Endothelial cell of umbilical vein (primary cell): ENCODE results near the gene IL1R2.

Experiments
- CTCF ChIP-seq, 2 donors: IDR thresholded peaks; 1 replicate in 1 of 2; 2 replicates in 1 of 2; pipeline ENCODE4 v1.5.1; 2011; ENCODE audit warnings: low read length in 2 of 2, mild to moderate bottlenecking in 2 of 2, moderate library complexity in 2 of 2, control low read depth in 1 of 2, inconsistent platforms in 1 of 2, low read depth in 1 of 2; ENCODE audit not compliant: insufficient read depth in 1 of 2; ENCODE audit errors: extremely low read depth in 1 of 2
- EZH2 ChIP-seq: IDR thresholded peaks from 2 replicates; pipeline ENCODE4 v1.6.1; 2012; ENCODE audit warnings: borderline replicate concordance, low read depth, mild to moderate bottlenecking, moderate library complexity, low read length, inconsistent platforms; ENCODE audit not compliant: severe bottlenecking
- FOS ChIP-seq: IDR thresholded peaks from 2 replicates; pipeline ENCODE4 v1.6.1; 2011; ENCODE audit warnings: mild to moderate bottlenecking, low read length, moderate library complexity, borderline replicate concordance; ENCODE audit not compliant: insufficient read depth
- JUN ChIP-seq: IDR thresholded peaks from 2 replicates; pipeline ENCODE4 v1.6.1; 2011; ENCODE audit warnings: borderline replicate concordance, low read depth; ENCODE audit not compliant: insufficient read length, insufficient read depth
- MAX ChIP-seq: IDR thresholded peaks from 2 replicates; pipeline ENCODE4 v1.6.1; 2011; ENCODE audit not compliant: insufficient read depth, insufficient read length
- MYC ChIP-seq: IDR thresholded peaks from one replicate; pipeline ENCODE4 v1.6.1; 2011; ENCODE audit warnings: mild to moderate bottlenecking, low read depth, low read length
- POLR2A ChIP-seq: IDR thresholded peaks from 2 replicates; pipeline ENCODE4 v1.6.1; 2012; ENCODE audit warnings: low read depth, mild to moderate bottlenecking, control low read depth, low read length
- POLR2AphosphoS5 ChIP-seq: IDR thresholded peaks from 2 replicates; pipeline ENCODE4 v1.6.1; 2012; ENCODE audit warnings: low read depth, mild to moderate bottlenecking, control low read depth, low read length, moderate library complexity; ENCODE audit not compliant: insufficient read depth

- TF ChIP-seq POLR2A: no peak
- TF ChIP-seq CTCF (IDR thresholded peaks at IDR 0.05; ENCODE audit: extremely low read depth in 1 of 2, insufficient read depth in 1 of 2, low read depth in 1 of 2, low read length in 2 of 2): no peak
- no peak for TF ChIP-seq POLR2AphosphoS5
- no peak for TF ChIP-seq MAX
- no peak for TF ChIP-seq EZH2
- no peak for TF ChIP-seq FOS
- TF ChIP-seq JUN: no peak
- TF ChIP-seq MYC: no peak
These were observed 1.9 kb upstream of the IL1R2 start for GRCh38 chr2:101989740-101990460.
